Neuronal stem cell (in vitro differentiated cells): ENCODE results near the gene MORF4L1.

Experiments used
- DNase-seq: peaks from one replicate; pipeline ENCODE4 v3.0.0-alpha.2; 2013; ENCODE audit warnings: low spot score
- H2AFZ ChIP-seq: one replicate; pipeline ENCODE4 v1.6.1; 2013; ENCODE audit warnings: mild to moderate bottlenecking, low read length, inconsistent platforms
- H2AK5ac ChIP-seq: 2 replicates; pipeline ENCODE4 v1.6.1; 2013; ENCODE audit warnings: low read depth, mild to moderate bottlenecking, inconsistent platforms, low read length, moderate library complexity, mixed read lengths
- H2BK120ac ChIP-seq: 2 replicates; pipeline ENCODE4 v1.6.1; 2013; ENCODE audit warnings: low read depth, mild to moderate bottlenecking, inconsistent platforms, low read length, moderate library complexity, mixed read lengths
- H2BK12ac ChIP-seq: one replicate; pipeline ENCODE4 v1.6.1; 2013; ENCODE audit warnings: low read length, inconsistent platforms
- H2BK15ac ChIP-seq: 2 replicates; pipeline ENCODE4 v1.6.1; 2013; ENCODE audit warnings: mild to moderate bottlenecking, low read length, inconsistent platforms, mixed read lengths
- H2BK5ac ChIP-seq: one replicate; pipeline ENCODE4 v1.6.1; 2013; ENCODE audit warnings: inconsistent platforms, mild to moderate bottlenecking, low read length, moderate library complexity
- H3K14ac ChIP-seq: one replicate; pipeline ENCODE4 v1.6.1; 2013; ENCODE audit warnings: low read length, inconsistent platforms
- H3K18ac ChIP-seq: 2 replicates; pipeline ENCODE4 v1.6.1; 2013; ENCODE audit warnings: low read length, inconsistent platforms
- H3K23ac ChIP-seq: 2 replicates; pipeline ENCODE4 v1.6.1; 2013; ENCODE audit warnings: low read depth, mild to moderate bottlenecking, mixed read lengths, low read length, inconsistent platforms; ENCODE audit not compliant: poor library complexity
- H3K27ac ChIP-seq: replicated peaks from 3 replicates; pipeline ENCODE4 v1.5.1; 2013; ENCODE audit warnings: low read length, inconsistent platforms
- H3K27me3 ChIP-seq, 3 experiments: 2 replicates each; pipeline ENCODE4 v1.6.1; 2013; ENCODE audit warnings: low read length in 3 of 3, mild to moderate bottlenecking in 2 of 3, inconsistent platforms in 1 of 3, low read depth in 1 of 3, mixed read lengths in 1 of 3, moderate library complexity in 1 of 3; ENCODE audit not compliant: control insufficient read depth in 3 of 3, insufficient read depth in 3 of 3
- H3K36me3 ChIP-seq, 2 donors: replicated peaks in 1 of 2; 2 replicates each; pipeline ENCODE4 v1.6.1; 2013; ENCODE audit warnings: low read length in 2 of 2; ENCODE audit not compliant: control insufficient read depth in 2 of 2, insufficient read depth in 2 of 2
- H3K4ac ChIP-seq: 2 replicates; pipeline ENCODE4 v1.6.1; 2013; ENCODE audit warnings: inconsistent platforms, mild to moderate bottlenecking, low read length, moderate library complexity
- H3K4me1 ChIP-seq, 2 donors: 1 replicate in 1 of 2; 2 replicates in 1 of 2; pipeline ENCODE4 v1.6.1; 2013; ENCODE audit warnings: low read length in 2 of 2, low read depth in 1 of 2; ENCODE audit not compliant: control insufficient read depth in 2 of 2, insufficient read depth in 1 of 2
- H3K4me2 ChIP-seq: one replicate; pipeline ENCODE4 v1.6.1; 2013; ENCODE audit warnings: mild to moderate bottlenecking, low read length, inconsistent platforms; ENCODE audit not compliant: insufficient read depth, poor library complexity, severe bottlenecking
- H3K4me3 ChIP-seq, 2 donors: 2 replicates each; pipeline ENCODE4 v1.5.1; 2013; ENCODE audit warnings: low read length in 2 of 2, mild to moderate bottlenecking in 2 of 2, inconsistent platforms in 1 of 2, moderate library complexity in 1 of 2
- H3K79me1 ChIP-seq: one replicate; pipeline ENCODE4 v1.6.1; 2013; ENCODE audit warnings: low read depth, mild to moderate bottlenecking, inconsistent platforms, low read length, moderate library complexity
- H3K9ac ChIP-seq: one replicate; pipeline ENCODE4 v1.6.1; 2013; ENCODE audit warnings: mild to moderate bottlenecking, low read depth, low read length, inconsistent platforms; ENCODE audit not compliant: poor library complexity
- H3K9me3 ChIP-seq, 2 donors: replicated peaks in 1 of 2; 2 replicates each; pipeline versions ENCODE3 to v1.6.1; 2013; ENCODE audit warnings: low read length in 2 of 2, mild to moderate bottlenecking in 2 of 2, inconsistent platforms in 1 of 2, low read depth in 1 of 2, mixed read lengths in 1 of 2, moderate library complexity in 1 of 2; ENCODE audit not compliant: control insufficient read depth in 2 of 2, insufficient read depth in 1 of 2
- H4K8ac ChIP-seq: one replicate; pipeline ENCODE4 v1.6.1; 2013; ENCODE audit warnings: low read depth, mild to moderate bottlenecking, inconsistent platforms, low read length, moderate library complexity
- H4K91ac ChIP-seq: one replicate; pipeline ENCODE4 v1.6.1; 2013; ENCODE audit warnings: low read length, low read depth, mild to moderate bottlenecking, inconsistent platforms; ENCODE audit not compliant: poor library complexity
- WGBS, 2 donors: extraction: QIAGEN DNeasy Blood & Tissue Kit; methylation state at CpG; one replicate each; pipeline ENCODE4 v1.1.7; 2013; ENCODE audit warnings: missing lambda C conversion rate in 2 of 2, mixed read lengths in 1 of 2; ENCODE audit not compliant: insufficient read length in 2 of 2, insufficient replicate concordance in 1 of 2; ENCODE audit errors: extremely low coverage in 2 of 2; 5-methylcytosine and 5-hydroxymethylcytosine counted together

Gene MORF4L1

DNA sequence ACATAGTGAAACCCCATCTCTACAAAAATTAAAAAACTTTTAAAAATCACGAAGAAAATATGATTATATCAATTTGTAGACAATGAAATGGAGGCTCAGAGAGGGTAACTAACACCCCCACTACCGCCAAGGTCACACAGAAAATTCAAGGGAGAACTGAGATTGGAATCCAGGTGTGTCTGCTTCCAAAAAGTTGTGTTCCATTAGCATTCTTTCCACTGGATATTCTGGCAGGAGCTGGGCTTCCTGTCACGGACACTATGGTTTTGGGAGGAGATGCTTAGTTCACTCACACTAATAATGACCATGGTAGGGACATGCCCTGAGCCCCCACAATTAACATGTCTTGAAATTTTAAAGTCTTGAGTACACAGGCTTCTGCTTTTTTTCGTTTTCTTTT, 43.4 kb downstream of the MORF4L1 start:
- peaks cover 18 to 79% of the 10 kb centered on the region in 2 donors for H3K36me3 ChIP-seq
- no peak overlapping the region for H3K23ac ChIP-seq
- H3K4me2 ChIP-seq = no peak overlapping the region
- no peak overlapping the region for H2BK120ac ChIP-seq
- no peak overlapping the region for H3K18ac ChIP-seq
- no peak overlapping the region for H2BK15ac ChIP-seq
- H3K9me3 ChIP-seq = no peaks in the 10 kb centered on the region
- H3K4me3 ChIP-seq = no peak overlapping the region
- no peak overlapping the region for H4K91ac ChIP-seq
- WGBS, 2 donors = no CpG with 5 or more reads among the region's 4 CpGs
- H3K4ac ChIP-seq = no peak overlapping the region
- H2BK12ac ChIP-seq = no peak overlapping the region
- no peak overlapping the region for H2BK5ac ChIP-seq
- H2AK5ac ChIP-seq = no peak overlapping the region
- H3K79me1 ChIP-seq = no peaks in the 10 kb centered on the region
- no peaks in the 10 kb centered on the region for H3K4me1 ChIP-seq
- H3K9ac ChIP-seq = no peak overlapping the region
- DNase-seq = no peak
- H2AFZ ChIP-seq = no peak overlapping the region
- H4K8ac ChIP-seq = no peak overlapping the region
- no peak overlapping the region for H3K14ac ChIP-seq
- H3K27ac ChIP-seq = no peak overlapping the region
- H3K27me3 ChIP-seq = no peaks in the 10 kb centered on the region

- Histone ChIP-seq H3K23ac (no peak overlapping the region), H3K4me3 (no peak overlapping the region), H4K8ac (no peak overlapping the region), H3K9ac (no peak overlapping the region), H3K36me3 (peaks cover 31 to 80% of the 10 kb centered on the region in 2 donors), H3K4me1 (no peaks in the 10 kb centered on the region), H3K18ac (no peak overlapping the region), H3K4ac (no peak overlapping the region), H2AFZ (no peak overlapping the region), H3K27me3 (no peaks in the 10 kb centered on the region), H3K4me2 (no peak overlapping the region), H2BK5ac (no peak overlapping the region), H2AK5ac (no peak overlapping the region), H4K91ac (no peak overlapping the region), H3K27ac (no peak overlapping the region), H3K14ac (no peak overlapping the region), H2BK120ac (no peak overlapping the region), H2BK15ac (no peak overlapping the region), H2BK12ac (no peak overlapping the region), H3K9me3 (no peaks in the 10 kb centered on the region), H3K79me1 (no peaks in the 10 kb centered on the region)
- WGBS, 2 donors = no CpG with 5 or more reads among the region's 4 CpGs
- DNase-seq = no peak
Observed at GRCh38 chr15:78917888-78918287, 45.2 kb downstream of the MORF4L1 start.

- peak overlapping the region; percentile 56 for H3K9ac ChIP-seq
- H3K4me2 ChIP-seq = no peak overlapping the region
- H3K23ac ChIP-seq = no peak overlapping the region
- H2BK12ac ChIP-seq = no peak overlapping the region
- no peak overlapping the region for H4K8ac ChIP-seq
- H3K27me3 ChIP-seq = no peaks in the 10 kb centered on the region
- no peak overlapping the region for H2BK120ac ChIP-seq
- H3K4ac ChIP-seq = no peak overlapping the region
- H3K36me3 ChIP-seq = peaks cover 23 to 68% of the 10 kb centered on the region in 2 donors
- no peak overlapping the region for H3K14ac ChIP-seq
- no peaks in the 10 kb centered on the region for H3K4me1 ChIP-seq
- H3K9me3 ChIP-seq = no peaks in the 10 kb centered on the region
- no CpG with 5 or more reads among the region's 6 CpGs for WGBS, 2 donors
- no peak overlapping the region for H3K18ac ChIP-seq
- no peak overlapping the region for H4K91ac ChIP-seq
- no peak overlapping the region for H2AK5ac ChIP-seq
- H2BK5ac ChIP-seq = no peak overlapping the region
- no peaks in the 10 kb centered on the region for H3K79me1 ChIP-seq
- H3K4me3 ChIP-seq = no peak overlapping the region
- no peak overlapping the region for H2BK15ac ChIP-seq
- no peak overlapping the region for H3K27ac ChIP-seq
- no peak for DNase-seq
- H2AFZ ChIP-seq = no peak overlapping the region
Observed at GRCh38 chr15:78921517-78921916, 48.8 kb downstream of the MORF4L1 start.

GRCh38 chr15:78921940-78922339, 49.2 kb downstream of the MORF4L1 start:
- Histone ChIP-seq H2AFZ (no peak overlapping the region), H3K36me3 (peaks cover 26 to 70% of the 10 kb centered on the region in 2 donors), H2BK120ac (no peak overlapping the region), H3K4ac (no peak overlapping the region), H4K8ac (no peak overlapping the region), H3K23ac (peak overlapping the region; percentile 77), H3K9me3 (no peaks in the 10 kb centered on the region), H3K18ac (no peak overlapping the region), H4K91ac (no peak overlapping the region), H3K4me1 (no peaks in the 10 kb centered on the region), H3K27ac (no peak overlapping the region), H3K27me3 (no peaks in the 10 kb centered on the region), H2BK15ac (no peak overlapping the region), H2AK5ac (no peak overlapping the region), H3K4me3 (no peak overlapping the region), H2BK5ac (no peak overlapping the region), H3K14ac (no peak overlapping the region), H3K79me1 (no peaks in the 10 kb centered on the region), H3K4me2 (no peak overlapping the region), H3K9ac (peak overlapping the region; percentile 56), H2BK12ac (no peak overlapping the region)
- no peak for DNase-seq
- WGBS, 2 donors = no CpG with 5 or more reads among the region's 14 CpGs
